H1 (cell line): Measurements from ENCODE around the gene HOXB7. TPM values are rescaled to one million over a fixed set of nuclear protein-coding genes. Genes with fewer than 3 reads are reported as not detected.

ENCODE experiments used
- NANOG ChIP-seq: IDR thresholded peaks from 2 replicates; pipeline ENCODE4 v1.6.1; 2011; ENCODE audit warnings: low read length, low read depth, mild to moderate bottlenecking, inconsistent platforms; ENCODE audit not compliant: insufficient read depth, poor library complexity, severe bottlenecking
- polyA plus RNA-seq, 7 experiments: library from polyadenylated mRNA; depleted of rRNA in 3 of 7; stranded (reverse) in 5 of 7; unstranded in 2 of 7; fragments of >200 nt in 5 of 7; fragments of 200-250 nt in 2 of 7; gene quantifications; 1 replicate in 5 of 7; 2 replicates in 1 of 7; 4 replicates in 1 of 7; pipeline versions ENCODE4 v1.2.1 to v1.2.3, GENCODE V29; 2011 to 2013; ENCODE audit warnings: missing spikeins in 2 of 7, mixed read lengths in 2 of 7
- total RNA-seq: library from RNA; stranded (reverse); fragmentation: NEBNext Ultra II Directional; extraction: Animal tissue kit (Norgen Biotek cat#: 25700); gene quantifications from 2 replicates; pipeline ENCODE4 v1.2.1, GENCODE V29; 2021

HOXB7 gene
- total and polyA plus RNA-seq, 2 of the 8 experiments (the other 6 are each of a cell fraction or from before 2014, with no cell fraction given) = not detected

DNA sequence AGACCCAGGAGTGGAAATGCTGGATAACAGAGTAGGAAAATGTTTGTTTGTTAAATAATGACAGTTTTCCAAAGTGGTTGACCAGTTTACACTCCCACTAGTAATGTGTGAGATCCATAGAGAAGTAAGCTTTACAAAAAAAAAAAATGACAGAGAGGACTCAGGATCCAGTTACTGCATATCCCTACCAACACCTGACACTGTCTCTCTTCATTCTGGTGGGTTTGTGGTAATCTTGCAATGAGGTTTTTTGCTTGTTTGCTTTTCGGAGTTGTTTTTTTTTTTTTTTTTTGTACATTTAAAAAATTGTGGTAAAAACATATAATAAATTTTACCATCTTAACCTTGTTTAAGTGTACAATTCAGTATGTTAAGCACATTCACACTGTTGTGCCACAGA lies 38.9 kb upstream of the HOXB7 start (continued):
- TF ChIP-seq NANOG = no peak
